RWPE1 (cell line): ENCODE data around the gene CD70.
A peak's percentile ranks its signal among the peaks of the same experiment; 100 is the strongest.
"Not testable (repeated sequence)": the region's sequence is repeated elsewhere in the genome, so short reads cannot be mapped to it uniquely, and the experiment has no call there.

Experiments used
- CTCF ChIA-PET: fragments of 350-600 bp; sonication (Branson Sonifier 250); formaldehyde crosslinking; extraction: SDS; loops from one replicate; lab custom pipeline; 2021; lab: Yijun Ruan, JAX
- POLR2A ChIA-PET: fragments of 400-600 bp; formaldehyde crosslinking; extraction: SDS; loops from one replicate; lab custom pipeline; 2020; ENCODE audit warnings: antibody characterized with exemption; ENCODE audit not compliant: low non-redundant PET; lab: Yijun Ruan, JAX
- DNase-seq: peaks from one replicate; pipeline ENCODE4 v3.0.0; 2012; ENCODE audit warnings: low spot score
- H3K27ac ChIP-seq: fragments of 450-650 bp; 2 replicates; pipeline ENCODE4 v1.5.1; 2017
- CTCF ChIP-seq: fragments of 450-650 bp; conservative IDR thresholded peaks from 2 replicates; pipeline ENCODE4 v1.5.1; 2017; ENCODE audit warnings: low read depth, mild to moderate bottlenecking

CD70 gene

GRCh38 chr19:6587093-6587820 is 3.7 kb downstream of the CD70 start:
- no peak overlapping the region for H3K27ac ChIP-seq
- DNase-seq = no peak
- no peak for TF ChIP-seq CTCF
- POLR2A ChIA-PET = no interaction called here
- CTCF ChIA-PET = interaction anchor here (0.7 kb wide), 1 partner anchor 17 kb away, joined by 5 read pairs; no protein-coding TSS in a partner anchor

GRCh38 chr19:6586726-6587092 is 4.2 kb downstream of the CD70 start:
- no peak for DNase-seq
- H3K27ac ChIP-seq = no peak overlapping the region
- POLR2A ChIA-PET = no interaction called here
- TF ChIP-seq CTCF = no peak
- CTCF ChIA-PET = interaction anchor here (0.6 to 0.7 kb wide), 2 partner anchors 18 to 150 kb away, joined by 3 to 5 read pairs; no protein-coding TSS in a partner anchor

GRCh38 chr19:6586056-6586455 is 4.9 kb downstream of the CD70 start:
- TF ChIP-seq CTCF = no peak
- H3K27ac ChIP-seq = no peak overlapping the region
- ChIA-PET CTCF (interaction anchor here (0.6 kb wide), 1 partner anchor 151 kb away, joined by 3 read pairs; no protein-coding TSS in a partner anchor), POLR2A (no interaction called here)
- DNase-seq = no peak

- DNase-seq, CTCF ChIA-PET, POLR2A ChIA-PET, H3K27ac ChIP-seq: not testable (repeated sequence)
Observed at GRCh38 chr19:6582515-6583484, 8.2 kb downstream of the CD70 start.

- peak overlapping the region; percentile 74 for H3K27ac ChIP-seq
- ChIA-PET CTCF (interaction anchor here (0.6 kb wide), 1 partner anchor 294 kb away, joined by 4 read pairs; no protein-coding TSS in a partner anchor), POLR2A (interaction anchor here (0.7 kb wide), 1 partner anchor 281 kb away, joined by 3 read pairs; no protein-coding TSS in a partner anchor)
- peak; percentile 80 for DNase-seq
- no peak for TF ChIP-seq CTCF
Observed at GRCh38 chr19:6580313-6580712, 10.6 kb downstream of the CD70 start.

- DNase-seq = no peak
- TF ChIP-seq CTCF = no peak
- POLR2A ChIA-PET = interaction anchor here (0.7 kb wide), 1 partner anchor 282 kb away, joined by 3 read pairs; no protein-coding TSS in a partner anchor
- H3K27ac ChIP-seq = peak overlapping the region; percentile 74
- CTCF ChIA-PET = interaction anchor here (0.6 kb wide), 1 partner anchor 293 kb away, joined by 4 read pairs; no protein-coding TSS in a partner anchor
Observed at GRCh38 chr19:6579450-6580178, 11.3 kb downstream of the CD70 start.
